CD8-positive, alpha-beta memory T cell (primary cell): ENCODE measurements around the gene TNS1. TPM values are rescaled to one million over a fixed set of nuclear protein-coding genes. Genes with fewer than 3 reads are reported as not detected.

ENCODE experiments used
- CTCF ChIA-PET: fragments of 350-600 bp; sonication (Branson Sonifier 250); formaldehyde crosslinking; loops from one replicate; lab custom pipeline; 2021; ENCODE audit warnings: antibody characterized with exemption; lab: Charles Lee
- POLR2A ChIA-PET: fragments of 350-600 bp; sonication (Branson Sonifier 250); formaldehyde crosslinking; loops from one replicate; lab custom pipeline; 2021; ENCODE audit warnings: antibody characterized with exemption; lab: Charles Lee
- DNase-seq, 5 donors: peaks; one replicate each; pipeline versions ENCODE4 v3.0.0 to v3.0.0-alpha.2; 2020 to 2022; ENCODE audit warnings: mixed read lengths in 1 of 5
- H3K27ac ChIP-seq: one replicate; pipeline ENCODE4 v1.7.0; 2013; ENCODE audit warnings: low read depth, mild to moderate bottlenecking, low read length, moderate library complexity
- H3K27me3 ChIP-seq: 2 replicates; pipeline ENCODE4 v1.7.0; 2013; ENCODE audit warnings: low read length, mild to moderate bottlenecking; ENCODE audit not compliant: insufficient read depth, poor library complexity, severe bottlenecking
- H3K36me3 ChIP-seq: 2 replicates; pipeline ENCODE4 v1.7.0; 2013; ENCODE audit warnings: mild to moderate bottlenecking, low read length, moderate library complexity; ENCODE audit not compliant: insufficient read depth
- H3K4me1 ChIP-seq: 2 replicates; pipeline ENCODE4 v1.7.0; 2013; ENCODE audit warnings: mild to moderate bottlenecking, low read length, moderate library complexity; ENCODE audit not compliant: insufficient read depth
- H3K4me3 ChIP-seq: 2 replicates; pipeline ENCODE4 v1.7.0; 2013; ENCODE audit warnings: mild to moderate bottlenecking, low read length
- H3K9me3 ChIP-seq: 2 replicates; pipeline ENCODE4 v1.7.0; 2013; ENCODE audit warnings: mild to moderate bottlenecking, low read length
- H3K27ac Mint-ChIP-seq, 8 donors: one replicate each; pipeline ENCODE4 v1.8.0; 2020 to 2021; ENCODE audit warnings: mixed read lengths in 8 of 8, mild to moderate bottlenecking in 6 of 8, inconsistent platforms in 3 of 8, moderate library complexity in 3 of 8
- H3K27me3 Mint-ChIP-seq, 2 donors: one replicate each; pipeline ENCODE4 v1.8.0; 2020 to 2021; ENCODE audit warnings: mixed read lengths in 2 of 2, mild to moderate bottlenecking in 1 of 2, moderate library complexity in 1 of 2
- H3K36me3 Mint-ChIP-seq, 3 donors: one replicate each; pipeline ENCODE4 v1.8.0; 2020 to 2021; ENCODE audit warnings: mixed read lengths in 3 of 3, inconsistent platforms in 1 of 3, mild to moderate bottlenecking in 1 of 3
- H3K4me1 Mint-ChIP-seq, 3 donors: one replicate each; pipeline ENCODE4 v1.8.0; 2020 to 2021; ENCODE audit warnings: mixed read lengths in 3 of 3, inconsistent platforms in 1 of 3, mild to moderate bottlenecking in 1 of 3
- H3K4me3 Mint-ChIP-seq, 7 donors: one replicate each; pipeline ENCODE4 v1.8.0; 2020 to 2021; ENCODE audit warnings: mixed read lengths in 7 of 7, mild to moderate bottlenecking in 6 of 7, moderate library complexity in 4 of 7, inconsistent platforms in 2 of 7
- H3K9me3 Mint-ChIP-seq, 5 donors: one replicate each; pipeline ENCODE4 v1.8.0; 2020 to 2022; ENCODE audit warnings: mixed read lengths in 5 of 5, mild to moderate bottlenecking in 3 of 5, moderate library complexity in 2 of 5, inconsistent platforms in 1 of 5
- polyA plus RNA-seq: library from polyadenylated mRNA; unstranded; fragments of 300-500 nt; fragmentation: Illumina TruSeq; gene quantifications from one replicate; pipeline ENCODE4 v1.2.3, GENCODE V29; 2021
- total RNA-seq, 2 experiments: library from RNA; stranded (reverse); gene quantifications; one replicate each; pipeline ENCODE4 v1.2.3, GENCODE V29; 2021

Gene TNS1
- total and polyA plus RNA-seq, 3 experiments from 2014 or later: 1.1 to 1.8 TPM; not detected in 1

GRCh38 chr2:217941886-217942728, 60.7 kb downstream of the TNS1 start:
- no peak overlapping the region for H3K27ac ChIP-seq
- ChIA-PET POLR2A (no interaction called here), CTCF (no interaction called here)
- no peaks in the 10 kb centered on the region for H3K27me3 ChIP-seq
- DNase-seq: peak in 1 of 5 donors; percentile 1
- Mint-ChIP-seq H3K36me3 (no peaks in the 10 kb centered on the region), H3K4me1 (no peaks in the 10 kb centered on the region), H3K27ac (no peak overlapping the region), H3K27me3 (peaks cover 18 to 34% of the 10 kb centered on the region in 2 donors), H3K9me3 (no peaks in the 10 kb centered on the region), H3K4me3 (no peak overlapping the region)
- no peaks in the 10 kb centered on the region for H3K9me3 ChIP-seq
- no peaks in the 10 kb centered on the region for H3K4me1 ChIP-seq
- H3K4me3 ChIP-seq: no peak overlapping the region
- H3K36me3 ChIP-seq: no peaks in the 10 kb centered on the region

GRCh38 chr2:217941339-217941738, 61.5 kb downstream of the TNS1 start:
- no peak overlapping the region for H3K27ac Mint-ChIP-seq

GRCh38 chr2:217940261-217941220, 62.3 kb downstream of the TNS1 start:
- Histone ChIP-seq H3K4me3 (no peak overlapping the region), H3K36me3 (no peaks in the 10 kb centered on the region), H3K27ac (no peak overlapping the region), H3K9me3 (no peaks in the 10 kb centered on the region), H3K4me1 (no peaks in the 10 kb centered on the region), H3K27me3 (no peaks in the 10 kb centered on the region)
- no peak overlapping the region for H3K27ac Mint-ChIP-seq
- H3K4me1 Mint-ChIP-seq: no peaks in the 10 kb centered on the region
- H3K4me3 Mint-ChIP-seq: no peak overlapping the region
- peak in 1 of 5 donors; percentile 21 for DNase-seq
- H3K9me3 Mint-ChIP-seq: no peaks in the 10 kb centered on the region
- ChIA-PET POLR2A (no interaction called here), CTCF (no interaction called here)
- H3K27me3 Mint-ChIP-seq: peaks cover 19 to 27% of the 10 kb centered on the region in 2 donors
- no peaks in the 10 kb centered on the region for H3K36me3 Mint-ChIP-seq

More at GRCh38 chr2:217941339-217941738, 61.5 kb downstream of the TNS1 start:
- DNase-seq: peak in 1 of 5 donors; percentile 21
- H3K36me3 ChIP-seq: no peaks in the 10 kb centered on the region
- peaks cover 17 to 33% of the 10 kb centered on the region in 2 donors for H3K27me3 Mint-ChIP-seq
- no peaks in the 10 kb centered on the region for H3K4me1 Mint-ChIP-seq
- H3K27me3 ChIP-seq: no peaks in the 10 kb centered on the region
- no peak overlapping the region for H3K4me3 ChIP-seq
- H3K4me1 ChIP-seq: no peaks in the 10 kb centered on the region
- H3K36me3 Mint-ChIP-seq: no peaks in the 10 kb centered on the region
- no peaks in the 10 kb centered on the region for H3K9me3 ChIP-seq
- CTCF ChIA-PET: no interaction called here
- no peaks in the 10 kb centered on the region for H3K9me3 Mint-ChIP-seq
- POLR2A ChIA-PET: no interaction called here
- no peak overlapping the region for H3K4me3 Mint-ChIP-seq
- no peak overlapping the region for H3K27ac ChIP-seq

GRCh38 chr2:217939629-217940245, 63.1 kb downstream of the TNS1 start:
- H3K4me3 ChIP-seq: no peak overlapping the region
- H3K36me3 ChIP-seq: no peaks in the 10 kb centered on the region
- Mint-ChIP-seq H3K27ac (no peak overlapping the region), H3K4me1 (no peaks in the 10 kb centered on the region), H3K36me3 (no peaks in the 10 kb centered on the region), H3K9me3 (no peaks in the 10 kb centered on the region), H3K4me3 (no peak overlapping the region), H3K27me3 (peaks cover 20 to 27% of the 10 kb centered on the region in 2 donors)
- H3K9me3 ChIP-seq: no peaks in the 10 kb centered on the region
- H3K27ac ChIP-seq: no peak overlapping the region
- CTCF ChIA-PET: no interaction called here
- no peaks in the 10 kb centered on the region for H3K27me3 ChIP-seq
- peak in 1 of 5 donors; percentile 35 for DNase-seq
- POLR2A ChIA-PET: no interaction called here
- H3K4me1 ChIP-seq: no peaks in the 10 kb centered on the region

- no peaks in the 10 kb centered on the region for H3K36me3 ChIP-seq
- no peaks in the 10 kb centered on the region for H3K4me1 Mint-ChIP-seq
- H3K36me3 Mint-ChIP-seq: no peaks in the 10 kb centered on the region
- no peak overlapping the region for H3K27ac ChIP-seq
- no peaks in the 10 kb centered on the region for H3K27me3 ChIP-seq
- CTCF ChIA-PET: no interaction called here
- no peak overlapping the region for H3K27ac Mint-ChIP-seq
- H3K4me1 ChIP-seq: no peaks in the 10 kb centered on the region
- no peak overlapping the region for H3K4me3 Mint-ChIP-seq
- H3K27me3 Mint-ChIP-seq: peaks cover 17 to 27% of the 10 kb centered on the region in 2 donors
- no peaks in the 10 kb centered on the region for H3K9me3 ChIP-seq
- no peak for DNase-seq
- H3K4me3 ChIP-seq: no peak overlapping the region
- H3K9me3 Mint-ChIP-seq: no peaks in the 10 kb centered on the region
- POLR2A ChIA-PET: no interaction called here
Observed at GRCh38 chr2:217939220-217939619, 63.6 kb downstream of the TNS1 start.

GRCh38 chr2:217938036-217938435, 64.8 kb downstream of the TNS1 start:
- no peaks in the 10 kb centered on the region for H3K4me1 Mint-ChIP-seq
- ChIA-PET POLR2A (no interaction called here), CTCF (no interaction called here)
- no peaks in the 10 kb centered on the region for H3K9me3 Mint-ChIP-seq
- Histone ChIP-seq H3K36me3 (no peaks in the 10 kb centered on the region), H3K4me1 (no peaks in the 10 kb centered on the region), H3K4me3 (no peak overlapping the region), H3K27ac (no peak overlapping the region), H3K9me3 (no peaks in the 10 kb centered on the region), H3K27me3 (no peaks in the 10 kb centered on the region)
- H3K27ac Mint-ChIP-seq: no peak overlapping the region
- H3K36me3 Mint-ChIP-seq: no peaks in the 10 kb centered on the region
- H3K27me3 Mint-ChIP-seq: peaks cover 13 to 20% of the 10 kb centered on the region in 2 donors
- no peak for DNase-seq
- H3K4me3 Mint-ChIP-seq: no peak overlapping the region

- H3K9me3 Mint-ChIP-seq: no peaks in the 10 kb centered on the region
- H3K27ac ChIP-seq: no peak overlapping the region
- POLR2A ChIA-PET: no interaction called here
- no peaks in the 10 kb centered on the region for H3K4me1 ChIP-seq
- no peak overlapping the region for H3K4me3 Mint-ChIP-seq
- H3K27me3 ChIP-seq: no peaks in the 10 kb centered on the region
- H3K36me3 ChIP-seq: no peaks in the 10 kb centered on the region
- peaks cover 12 to 20% of the 10 kb centered on the region in 2 donors for H3K27me3 Mint-ChIP-seq
- no peak overlapping the region for H3K27ac Mint-ChIP-seq
- H3K4me3 ChIP-seq: no peak overlapping the region
- H3K36me3 Mint-ChIP-seq: no peaks in the 10 kb centered on the region
- H3K4me1 Mint-ChIP-seq: no peaks in the 10 kb centered on the region
- CTCF ChIA-PET: no interaction called here
- no peak for DNase-seq
- no peaks in the 10 kb centered on the region for H3K9me3 ChIP-seq
Observed at GRCh38 chr2:217937446-217937845, 65.3 kb downstream of the TNS1 start.
